Type B pancreatic cell (in vitro differentiated cells): ENCODE data around the gene NKAIN2. TPM values are rescaled to one million over a fixed set of nuclear protein-coding genes. Genes with fewer than 3 reads are reported as not detected.

Experiments used
- DNase-seq: peaks from one replicate; pipeline ENCODE4 v3.0.0; 2021; ENCODE audit warnings: mixed read lengths; ENCODE audit not compliant: unreplicated experiment; ENCODE audit errors: extremely low spot score
- H3K27ac Mint-ChIP-seq: 2 replicates; pipeline ENCODE4 v1.8.0; 2021; ENCODE audit warnings: mild to moderate bottlenecking, mixed read lengths
- H3K27me3 Mint-ChIP-seq: 2 replicates; pipeline ENCODE4 v1.8.0; 2021; ENCODE audit warnings: mixed read lengths
- H3K36me3 Mint-ChIP-seq: 2 replicates; pipeline ENCODE4 v1.8.0; 2021; ENCODE audit warnings: mixed read lengths
- H3K4me1 Mint-ChIP-seq: one replicate; pipeline ENCODE4 v1.8.0; 2021; ENCODE audit warnings: mixed read lengths; ENCODE audit not compliant: unreplicated experiment
- H3K4me3 Mint-ChIP-seq: 2 replicates; pipeline ENCODE4 v1.8.0; 2021; ENCODE audit warnings: mild to moderate bottlenecking, mixed read lengths
- H3K9me3 Mint-ChIP-seq: 2 replicates; pipeline ENCODE4 v1.8.0; 2021; ENCODE audit warnings: mixed read lengths
- total RNA-seq: library from RNA; stranded (reverse); gene quantifications from 2 replicates; pipeline ENCODE4 v1.2.1, GENCODE V29; 2021; ENCODE audit warnings: low replicate concordance
- TF ChIP-seq, protein P1 (sequence below): fragments of 200-600 bp; sonication (generic); conservative IDR thresholded peaks from 2 replicates; pipeline ENCODE4 v1.5.0; 2021; ENCODE audit warnings: antibody characterized with exemption, mild to moderate bottlenecking

NKAIN2 gene
- total RNA-seq, 1 donor from 2014 or later: 1.7 TPM

DNA sequence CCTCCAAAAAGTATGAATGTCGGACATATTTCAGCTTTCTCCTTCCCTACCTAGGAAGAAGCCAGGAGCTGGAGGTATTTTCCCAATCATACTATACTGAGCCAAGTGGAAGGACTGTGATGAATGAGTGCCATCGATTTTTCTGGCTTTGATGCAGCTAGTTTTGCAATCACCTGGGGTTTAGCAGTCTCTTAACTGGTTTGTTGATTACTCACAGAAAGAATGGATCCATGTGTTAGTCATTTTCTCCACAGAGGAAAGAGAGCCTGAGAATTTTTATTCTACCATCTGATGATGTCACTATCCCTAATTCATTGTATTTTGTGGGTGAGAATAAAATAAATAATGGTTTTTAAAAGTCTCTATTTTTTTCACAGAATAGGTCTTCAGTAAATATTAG lies 875.7 kb downstream of the NKAIN2 start:
- Mint-ChIP-seq H3K27ac (no peak overlapping the region), H3K36me3 (no peaks in the 10 kb centered on the region), H3K4me3 (no peak overlapping the region), H3K4me1 (no peaks in the 10 kb centered on the region), H3K27me3 (no peaks in the 10 kb centered on the region), H3K9me3 (peaks cover 14% of the 10 kb centered on the region)
- TF ChIP-seq, protein P1, sequence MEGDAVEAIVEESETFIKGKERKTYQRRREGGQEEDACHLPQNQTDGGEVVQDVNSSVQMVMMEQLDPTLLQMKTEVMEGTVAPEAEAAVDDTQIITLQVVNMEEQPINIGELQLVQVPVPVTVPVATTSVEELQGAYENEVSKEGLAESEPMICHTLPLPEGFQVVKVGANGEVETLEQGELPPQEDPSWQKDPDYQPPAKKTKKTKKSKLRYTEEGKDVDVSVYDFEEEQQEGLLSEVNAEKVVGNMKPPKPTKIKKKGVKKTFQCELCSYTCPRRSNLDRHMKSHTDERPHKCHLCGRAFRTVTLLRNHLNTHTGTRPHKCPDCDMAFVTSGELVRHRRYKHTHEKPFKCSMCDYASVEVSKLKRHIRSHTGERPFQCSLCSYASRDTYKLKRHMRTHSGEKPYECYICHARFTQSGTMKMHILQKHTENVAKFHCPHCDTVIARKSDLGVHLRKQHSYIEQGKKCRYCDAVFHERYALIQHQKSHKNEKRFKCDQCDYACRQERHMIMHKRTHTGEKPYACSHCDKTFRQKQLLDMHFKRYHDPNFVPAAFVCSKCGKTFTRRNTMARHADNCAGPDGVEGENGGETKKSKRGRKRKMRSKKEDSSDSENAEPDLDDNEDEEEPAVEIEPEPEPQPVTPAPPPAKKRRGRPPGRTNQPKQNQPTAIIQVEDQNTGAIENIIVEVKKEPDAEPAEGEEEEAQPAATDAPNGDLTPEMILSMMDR: no peak
- DNase-seq: no peak

DNA sequence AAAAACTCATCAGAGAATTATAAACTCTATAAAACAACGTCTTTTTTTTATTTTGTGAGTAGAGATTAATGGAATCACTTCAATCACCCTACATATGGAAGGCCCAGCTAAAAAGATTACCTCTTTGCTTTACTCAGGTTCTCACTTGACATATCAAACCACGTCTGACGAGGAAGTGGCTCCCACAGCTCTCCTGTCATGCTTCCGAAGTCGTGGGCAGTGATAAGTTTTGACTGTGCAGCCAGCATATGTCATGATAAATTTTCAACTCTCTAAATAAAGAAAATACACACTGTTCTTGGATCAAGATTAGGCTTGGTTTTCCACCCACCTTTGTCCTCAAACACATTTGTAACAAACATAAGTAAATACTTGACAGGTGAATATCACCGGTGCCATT lies 879.1 kb downstream of the NKAIN2 start:
- DNase-seq: no peak
- TF ChIP-seq, protein P1: no peak
- Mint-ChIP-seq H3K4me3 (no peak overlapping the region), H3K27ac (no peak overlapping the region), H3K4me1 (no peaks in the 10 kb centered on the region), H3K9me3 (peaks cover 7% of the 10 kb centered on the region), H3K27me3 (no peaks in the 10 kb centered on the region), H3K36me3 (no peaks in the 10 kb centered on the region)

DNA sequence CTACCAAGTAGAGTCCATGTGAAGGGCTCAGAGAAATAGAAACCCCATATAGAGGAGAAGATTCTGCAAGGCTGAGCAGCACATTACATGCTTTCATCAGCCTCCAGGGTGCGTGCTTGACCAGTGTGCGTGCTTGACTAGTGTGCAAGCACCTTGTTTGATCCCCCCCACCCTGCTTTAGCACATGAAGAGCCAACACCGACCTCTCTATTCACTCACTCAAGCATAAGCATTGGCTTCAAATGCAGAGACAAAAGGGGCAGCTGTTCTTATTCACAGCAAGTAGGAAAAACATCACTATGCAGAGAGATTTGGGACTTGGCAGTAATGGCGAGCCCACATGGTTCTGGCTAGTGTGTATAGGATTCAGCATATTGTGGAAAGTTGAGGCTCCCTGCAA lies 879.8 kb downstream of the NKAIN2 start:
- H3K27ac Mint-ChIP-seq: no peak overlapping the region
- H3K4me1 Mint-ChIP-seq: no peaks in the 10 kb centered on the region
- H3K36me3 Mint-ChIP-seq: no peaks in the 10 kb centered on the region
- no peaks in the 10 kb centered on the region for H3K27me3 Mint-ChIP-seq
- DNase-seq: no peak
- TF ChIP-seq, protein P1: no peak
- no peaks in the 10 kb centered on the region for H3K9me3 Mint-ChIP-seq
- no peak overlapping the region for H3K4me3 Mint-ChIP-seq

DNA sequence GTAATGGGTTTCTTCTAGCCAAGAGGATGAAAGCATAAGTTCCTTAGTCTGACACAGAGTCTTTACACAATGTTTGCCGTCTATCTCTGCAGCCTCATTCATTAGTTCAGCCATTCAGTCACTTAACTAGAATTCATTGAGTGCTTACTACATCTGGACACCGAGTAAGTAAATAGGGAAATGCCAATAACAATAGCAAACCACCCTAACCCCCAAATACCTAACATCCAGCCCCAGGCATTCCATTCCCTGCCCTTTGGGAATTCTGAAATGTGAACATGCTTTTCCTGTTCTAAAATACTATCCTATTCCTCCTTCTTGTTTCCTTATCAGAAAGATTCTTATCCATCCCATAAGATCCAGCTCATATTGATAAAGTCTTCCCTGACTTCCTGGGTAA lies 881.0 kb downstream of the NKAIN2 start:
- TF ChIP-seq, protein P1: no peak
- no peak overlapping the region for H3K4me3 Mint-ChIP-seq
- H3K4me1 Mint-ChIP-seq: no peaks in the 10 kb centered on the region
- peaks cover under 1% of the 10 kb centered on the region for H3K27me3 Mint-ChIP-seq
- no peak overlapping the region for H3K27ac Mint-ChIP-seq
- no peaks in the 10 kb centered on the region for H3K36me3 Mint-ChIP-seq
- no peak for DNase-seq
- no peaks in the 10 kb centered on the region for H3K9me3 Mint-ChIP-seq

DNA sequence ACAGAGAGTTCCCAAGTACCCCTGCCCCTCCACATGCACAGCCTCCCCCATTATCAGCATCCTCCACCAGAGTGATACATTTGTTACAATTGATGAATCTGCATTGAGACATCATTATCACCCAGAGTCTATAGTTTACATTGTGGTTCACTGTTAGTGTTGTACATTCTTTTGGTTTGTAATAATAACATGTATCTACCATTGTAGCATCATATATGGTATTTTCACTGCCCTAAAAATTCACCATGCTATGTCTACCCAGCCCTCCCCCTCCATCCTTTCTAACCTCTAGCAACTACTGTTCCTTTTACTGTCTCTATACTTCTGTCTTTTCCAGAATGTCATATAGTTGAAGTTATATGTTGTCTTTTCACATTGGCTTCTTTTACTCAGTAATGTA lies 884.7 kb downstream of the NKAIN2 start:
- H3K36me3 Mint-ChIP-seq: no peaks in the 10 kb centered on the region
- no peaks in the 10 kb centered on the region for H3K4me1 Mint-ChIP-seq
- TF ChIP-seq, protein P1: no peak
- no peaks in the 10 kb centered on the region for H3K9me3 Mint-ChIP-seq
- H3K4me3 Mint-ChIP-seq: no peak overlapping the region
- no peak overlapping the region for H3K27ac Mint-ChIP-seq
- no peak for DNase-seq
- H3K27me3 Mint-ChIP-seq: peaks cover 3% of the 10 kb centered on the region

DNA sequence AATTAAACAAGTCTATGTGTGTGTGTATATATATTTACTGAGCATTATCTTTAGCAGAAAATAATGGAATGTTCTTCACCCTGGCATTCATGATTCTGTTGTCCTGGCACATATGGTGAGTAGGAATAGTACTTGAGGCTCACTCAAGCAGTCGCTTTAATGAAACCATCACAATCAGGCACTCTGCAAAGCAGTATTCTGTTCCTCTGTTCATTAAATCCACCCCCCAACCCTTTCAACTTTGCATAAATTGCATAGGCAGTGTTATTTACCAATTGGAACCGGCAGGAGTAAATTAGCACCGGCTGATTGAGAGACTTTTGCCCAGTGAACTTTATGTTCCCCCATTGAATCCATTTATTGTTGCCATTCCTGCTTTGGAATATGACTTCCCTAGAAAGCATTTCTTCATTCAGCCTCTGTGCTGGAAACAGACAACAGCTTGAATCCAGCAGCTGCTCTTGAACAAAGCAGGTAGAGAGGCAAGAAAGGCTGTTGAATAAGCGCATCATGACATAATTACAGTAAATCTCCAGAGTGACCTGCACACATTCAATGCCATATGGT lies 890.6 kb downstream of the NKAIN2 start:
- no peak for DNase-seq
- H3K4me3 Mint-ChIP-seq: no peak overlapping the region
- no peak overlapping the region for H3K27ac Mint-ChIP-seq
- no peaks in the 10 kb centered on the region for H3K9me3 Mint-ChIP-seq
- TF ChIP-seq, protein P1: no peak
- H3K36me3 Mint-ChIP-seq: no peaks in the 10 kb centered on the region
- peaks cover 3% of the 10 kb centered on the region for H3K27me3 Mint-ChIP-seq
- no peaks in the 10 kb centered on the region for H3K4me1 Mint-ChIP-seq
